MM.1S (cell line): Measurements from ENCODE around the gene EIF5B.

Experiments
- DNase-seq: peaks from one replicate; pipeline ENCODE4 v3.0.0-alpha.2; 2015
- H2AFZ ChIP-seq: fragments of 300-600 bp; sonication (generic); 2 replicates; pipeline ENCODE4 v1.6.0; 2016; ENCODE audit warnings: antibody characterized with exemption, low read length
- H3F3A ChIP-seq: fragments of 300-600 bp; sonication (generic); 2 replicates; pipeline ENCODE4 v1.6.1; 2016; ENCODE audit warnings: mild to moderate bottlenecking, antibody characterized with exemption, low read length, moderate library complexity, mixed read lengths; ENCODE audit not compliant: insufficient read depth
- H3K27ac ChIP-seq: fragments of 300-600 bp; sonication (generic); 2 replicates; pipeline ENCODE4 v1.5.1; 2016; ENCODE audit warnings: mild to moderate bottlenecking, low read length
- H3K27me3 ChIP-seq: fragments of 300-600 bp; sonication (generic); replicated peaks from 2 replicates; pipeline ENCODE4 v1.6.0; 2016; ENCODE audit warnings: low read length; ENCODE audit not compliant: insufficient read depth
- H3K36me3 ChIP-seq: fragments of 300-600 bp; sonication (generic); replicated peaks from 2 replicates; pipeline ENCODE4 v1.6.1; 2016; ENCODE audit warnings: mild to moderate bottlenecking, low read length, mixed read lengths; ENCODE audit not compliant: insufficient read depth
- H3K4me1 ChIP-seq: fragments of 300-600 bp; sonication (generic); 2 replicates; pipeline ENCODE4 v1.6.1; 2016; ENCODE audit warnings: low read length, mixed read lengths
- H3K4me2 ChIP-seq: fragments of 300-600 bp; sonication (generic); 2 replicates; pipeline ENCODE4 v1.6.0; 2016; ENCODE audit warnings: low read depth, low read length
- H3K4me3 ChIP-seq: fragments of 300-600 bp; sonication (generic); 2 replicates; pipeline ENCODE4 v1.5.1; 2016; ENCODE audit warnings: low read length, mixed read lengths
- H3K79me2 ChIP-seq: fragments of 300-600 bp; sonication (generic); 2 replicates; pipeline ENCODE4 v1.6.1; 2016; ENCODE audit warnings: mixed run types, low read length, mixed read lengths
- H3K9ac ChIP-seq: fragments of 300-600 bp; sonication (generic); 2 replicates; pipeline ENCODE4 v1.6.1; 2016; ENCODE audit warnings: low read length, mixed read lengths
- H3K9me2 ChIP-seq: fragments of 300-600 bp; sonication (generic); replicated peaks from 2 replicates; pipeline ENCODE4 v1.6.1; 2016; ENCODE audit warnings: mild to moderate bottlenecking, low read length, mixed read lengths; ENCODE audit not compliant: insufficient read depth
- H3K9me3 ChIP-seq: fragments of 300-600 bp; sonication (generic); replicated peaks from 2 replicates; pipeline ENCODE4 v1.6.1; 2016; ENCODE audit warnings: mild to moderate bottlenecking, low read length, mixed read lengths; ENCODE audit not compliant: insufficient read depth
- H4K20me1 ChIP-seq: fragments of 300-600 bp; sonication (generic); 2 replicates; pipeline ENCODE4 v1.6.1; 2016; ENCODE audit warnings: mild to moderate bottlenecking, low read length, moderate library complexity, mixed read lengths; ENCODE audit not compliant: insufficient read depth
- EZH2 ChIP-seq: fragments of 300-600 bp; sonication (generic); optimal IDR thresholded peaks from 2 replicates; pipeline ENCODE3; 2017; ENCODE audit warnings: low read depth, mild to moderate bottlenecking, antibody characterized with exemption, low read length, mixed read lengths
- EZH2phosphoT487 ChIP-seq: fragments of 300-600 bp; sonication (generic); IDR thresholded peaks from 2 replicates; pipeline ENCODE4 v1.6.1; 2018; ENCODE audit warnings: antibody characterized with exemption, low read length
- TF ChIP-seq, protein P1 (sequence below): fragments of 300-600 bp; sonication (generic); IDR thresholded peaks from 2 replicates; pipeline ENCODE4 v1.5.1; 2016; ENCODE audit warnings: antibody characterized with exemption, low read length, mixed read lengths

Gene EIF5B

GRCh38 chr2:99420751-99421299 is 83.6 kb downstream of the EIF5B start:
- no peaks in the 10 kb centered on the region for H3F3A ChIP-seq
- H3K9me2 ChIP-seq, result no peaks in the 10 kb centered on the region
- no peak overlapping the region for H3K27ac ChIP-seq
- H4K20me1 ChIP-seq, result no peaks in the 10 kb centered on the region
- no peak overlapping the region for H3K4me3 ChIP-seq
- H3K9me3 ChIP-seq, result no peaks in the 10 kb centered on the region
- TF ChIP-seq EZH2 (no peak), EZH2phosphoT487 (no peak)
- TF ChIP-seq, protein P1, sequence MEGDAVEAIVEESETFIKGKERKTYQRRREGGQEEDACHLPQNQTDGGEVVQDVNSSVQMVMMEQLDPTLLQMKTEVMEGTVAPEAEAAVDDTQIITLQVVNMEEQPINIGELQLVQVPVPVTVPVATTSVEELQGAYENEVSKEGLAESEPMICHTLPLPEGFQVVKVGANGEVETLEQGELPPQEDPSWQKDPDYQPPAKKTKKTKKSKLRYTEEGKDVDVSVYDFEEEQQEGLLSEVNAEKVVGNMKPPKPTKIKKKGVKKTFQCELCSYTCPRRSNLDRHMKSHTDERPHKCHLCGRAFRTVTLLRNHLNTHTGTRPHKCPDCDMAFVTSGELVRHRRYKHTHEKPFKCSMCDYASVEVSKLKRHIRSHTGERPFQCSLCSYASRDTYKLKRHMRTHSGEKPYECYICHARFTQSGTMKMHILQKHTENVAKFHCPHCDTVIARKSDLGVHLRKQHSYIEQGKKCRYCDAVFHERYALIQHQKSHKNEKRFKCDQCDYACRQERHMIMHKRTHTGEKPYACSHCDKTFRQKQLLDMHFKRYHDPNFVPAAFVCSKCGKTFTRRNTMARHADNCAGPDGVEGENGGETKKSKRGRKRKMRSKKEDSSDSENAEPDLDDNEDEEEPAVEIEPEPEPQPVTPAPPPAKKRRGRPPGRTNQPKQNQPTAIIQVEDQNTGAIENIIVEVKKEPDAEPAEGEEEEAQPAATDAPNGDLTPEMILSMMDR, result no peak
- no peaks in the 10 kb centered on the region for H3K27me3 ChIP-seq
- no peak overlapping the region for H3K4me2 ChIP-seq
- H2AFZ ChIP-seq, result no peak overlapping the region
- DNase-seq, result no peak
- H3K36me3 ChIP-seq, result no peaks in the 10 kb centered on the region; the same call in none of the 2 replicates
- no peaks in the 10 kb centered on the region for H3K79me2 ChIP-seq
- H3K4me1 ChIP-seq, result no peaks in the 10 kb centered on the region
- no peak overlapping the region for H3K9ac ChIP-seq

- H3K27ac ChIP-seq, result no peak overlapping the region
- H3K79me2 ChIP-seq, result no peaks in the 10 kb centered on the region
- H3K4me3 ChIP-seq, result no peak overlapping the region
- no peaks in the 10 kb centered on the region; the same call in none of the 2 replicates for H3K36me3 ChIP-seq
- no peak overlapping the region for H2AFZ ChIP-seq
- no peak overlapping the region for H3K9ac ChIP-seq
- no peaks in the 10 kb centered on the region for H3F3A ChIP-seq
- no peaks in the 10 kb centered on the region for H3K9me2 ChIP-seq
- TF ChIP-seq, protein P1, result no peak
- TF ChIP-seq EZH2phosphoT487 (no peak), EZH2 (no peak)
- no peak overlapping the region for H3K4me2 ChIP-seq
- no peaks in the 10 kb centered on the region for H3K27me3 ChIP-seq
- DNase-seq, result no peak
- H4K20me1 ChIP-seq, result no peaks in the 10 kb centered on the region
- H3K9me3 ChIP-seq, result no peaks in the 10 kb centered on the region
- no peaks in the 10 kb centered on the region for H3K4me1 ChIP-seq
Measured at GRCh38 chr2:99421469-99421868, 84.3 kb downstream of the EIF5B start.

GRCh38 chr2:99422599-99422998 is 85.4 kb downstream of the EIF5B start:
- Histone ChIP-seq H3K9me3 (no peaks in the 10 kb centered on the region), H3K4me1 (no peaks in the 10 kb centered on the region), H3F3A (no peaks in the 10 kb centered on the region), H4K20me1 (no peaks in the 10 kb centered on the region), H3K4me2 (no peak overlapping the region), H3K4me3 (no peak overlapping the region), H3K27me3 (no peaks in the 10 kb centered on the region), H2AFZ (no peak overlapping the region), H3K9me2 (no peaks in the 10 kb centered on the region), H3K36me3 (no peaks in the 10 kb centered on the region; the same call in none of the 2 replicates), H3K79me2 (no peaks in the 10 kb centered on the region), H3K27ac (no peak overlapping the region), H3K9ac (no peak overlapping the region)
- TF ChIP-seq EZH2phosphoT487 (no peak), EZH2 (no peak)
- DNase-seq, result no peak

GRCh38 chr2:99424371-99424770 is 87.2 kb downstream of the EIF5B start:
- no peaks in the 10 kb centered on the region for H3F3A ChIP-seq
- H3K27ac ChIP-seq, result no peak overlapping the region
- H3K36me3 ChIP-seq, result no peaks in the 10 kb centered on the region; the same call in none of the 2 replicates
- H3K27me3 ChIP-seq, result no peaks in the 10 kb centered on the region
- H3K9me2 ChIP-seq, result no peaks in the 10 kb centered on the region
- no peaks in the 10 kb centered on the region for H3K79me2 ChIP-seq
- no peaks in the 10 kb centered on the region for H4K20me1 ChIP-seq
- H3K9me3 ChIP-seq, result no peaks in the 10 kb centered on the region
- TF ChIP-seq, protein P1, result no peak
- no peak for TF ChIP-seq EZH2
- no peak for TF ChIP-seq EZH2phosphoT487
- H3K4me1 ChIP-seq, result no peaks in the 10 kb centered on the region
- no peak overlapping the region for H3K9ac ChIP-seq
- no peak overlapping the region for H3K4me2 ChIP-seq
- no peak for DNase-seq
- H3K4me3 ChIP-seq, result no peak overlapping the region
- H2AFZ ChIP-seq, result no peak overlapping the region
